T-cell (primary cell): Measurements from ENCODE around the gene DEPP1. TPM values are rescaled to one million over a fixed set of nuclear protein-coding genes. Genes with fewer than 3 reads are reported as not detected.

ENCODE experiments used
- ATAC-seq, 4 experiments: fragments of 200-7000 bp in 3 of 4; fragments of 150-1000 bp in 1 of 4; cut with Tn5 transposase; replicated peaks in 1 of 4; 1 replicate in 3 of 4; 2 replicates in 1 of 4; pipeline ENCODE4 v1.10.0; 2021; ENCODE audit warnings: moderate library complexity in 3 of 4, mild to moderate bottlenecking in 2 of 4, moderate number of reproducible peaks in 1 of 4
- CTCF ChIA-PET, 2 donors: fragments of 300-600 bp; sonication (Branson Sonifier 250); formaldehyde crosslinking; loops; one replicate each; lab custom pipeline; 2022; ENCODE audit warnings: antibody characterized with exemption in 2 of 2; lab: Charles Lee
- POLR2A ChIA-PET, 2 donors: fragments of 300-600 bp; sonication (Branson Sonifier 250); formaldehyde crosslinking; loops; one replicate each; lab custom pipeline; 2022; ENCODE audit warnings: antibody characterized with exemption in 2 of 2; lab: Charles Lee
- DNase-seq, 35 experiments: peaks; one replicate each; pipeline versions ENCODE4 v3.0.0 to v3.0.0-alpha.2; 2013 to 2023
- H3K27ac ChIP-seq: one replicate; pipeline ENCODE4 v1.5.1; 2013; ENCODE audit warnings: low read length
- H3K27me3 ChIP-seq, 2 experiments: replicated peaks in 1 of 2; 1 replicate in 1 of 2; 2 replicates in 1 of 2; pipeline versions ENCODE4 v1.6.1 to v1.7.0; 2013; ENCODE audit warnings: low read length in 1 of 2, mixed read lengths in 1 of 2; ENCODE audit not compliant: control insufficient read depth in 2 of 2, insufficient read depth in 2 of 2; ENCODE audit errors: extremely low read depth in 1 of 2
- H3K36me3 ChIP-seq, 2 donors: 1 replicate in 1 of 2; 2 replicates in 1 of 2; pipeline versions ENCODE4 v1.6.1 to v1.7.0; 2013; ENCODE audit warnings: low read length in 1 of 2; ENCODE audit not compliant: control insufficient read depth in 2 of 2, insufficient read depth in 1 of 2; ENCODE audit errors: extremely low read depth in 1 of 2
- H3K4me1 ChIP-seq, 2 experiments: 1 replicate in 1 of 2; 2 replicates in 1 of 2; pipeline versions ENCODE4 v1.6.1 to v1.7.0; 2013; ENCODE audit warnings: low read length in 2 of 2, mixed read lengths in 1 of 2; ENCODE audit not compliant: insufficient read depth in 2 of 2, control insufficient read depth in 1 of 2; ENCODE audit errors: extremely low read depth in 1 of 2
- H3K4me3 ChIP-seq, 2 donors: 1 replicate in 1 of 2; 2 replicates in 1 of 2; pipeline versions ENCODE4 v1.5.1 to v1.7.0; 2013; ENCODE audit warnings: mild to moderate bottlenecking in 2 of 2, low read length in 1 of 2, moderate library complexity in 1 of 2; ENCODE audit not compliant: control insufficient read depth in 1 of 2; ENCODE audit errors: extremely low read depth in 1 of 2
- H3K9me3 ChIP-seq: 2 replicates; pipeline ENCODE4 v1.7.0; 2013
- H3K27ac Mint-ChIP-seq, 2 donors: one replicate each; pipeline ENCODE4 v1.8.0; 2020 to 2021; ENCODE audit warnings: mild to moderate bottlenecking in 2 of 2, mixed read lengths in 2 of 2
- H3K27me3 Mint-ChIP-seq, 2 donors: one replicate each; pipeline ENCODE4 v1.8.0; 2021 to 2022; ENCODE audit warnings: mixed read lengths in 2 of 2
- H3K36me3 Mint-ChIP-seq: one replicate; pipeline ENCODE4 v1.8.0; 2021; ENCODE audit warnings: mixed read lengths
- H3K4me1 Mint-ChIP-seq, 3 donors: one replicate each; pipeline ENCODE4 v1.8.0; 2020 to 2022; ENCODE audit warnings: mixed read lengths in 3 of 3, mild to moderate bottlenecking in 1 of 3
- H3K4me3 Mint-ChIP-seq, 3 donors: one replicate each; pipeline ENCODE4 v1.8.0; 2020 to 2022; ENCODE audit warnings: mild to moderate bottlenecking in 3 of 3, mixed read lengths in 3 of 3, moderate library complexity in 3 of 3
- H3K9me3 Mint-ChIP-seq, 3 donors: one replicate each; pipeline ENCODE4 v1.8.0; 2020 to 2022; ENCODE audit warnings: mixed read lengths in 3 of 3
- WGBS: methylation state at CpG from one replicate; pipeline ENCODE4 v1.1.5; 2013; ENCODE audit warnings: missing lambda C conversion rate; ENCODE audit not compliant: insufficient coverage; 5-methylcytosine and 5-hydroxymethylcytosine counted together
- total RNA-seq, 35 experiments: library from RNA in 6 of 35; stranded (reverse) in 6 of 35; fragments of 120-200 nt in 1 of 35; gene quantifications; one replicate each; pipeline versions ENCODE4 v1.2.1 to v1.2.4 and lab custom pipeline; 2013 to 2026

Gene DEPP1
- total RNA-seq, 5 donors from 2014 or later (not counting 1 experiment from before 2014, with no cell fraction given): 0.30 to 0.66 (median 0.35) TPM; not detected in 2

DNA sequence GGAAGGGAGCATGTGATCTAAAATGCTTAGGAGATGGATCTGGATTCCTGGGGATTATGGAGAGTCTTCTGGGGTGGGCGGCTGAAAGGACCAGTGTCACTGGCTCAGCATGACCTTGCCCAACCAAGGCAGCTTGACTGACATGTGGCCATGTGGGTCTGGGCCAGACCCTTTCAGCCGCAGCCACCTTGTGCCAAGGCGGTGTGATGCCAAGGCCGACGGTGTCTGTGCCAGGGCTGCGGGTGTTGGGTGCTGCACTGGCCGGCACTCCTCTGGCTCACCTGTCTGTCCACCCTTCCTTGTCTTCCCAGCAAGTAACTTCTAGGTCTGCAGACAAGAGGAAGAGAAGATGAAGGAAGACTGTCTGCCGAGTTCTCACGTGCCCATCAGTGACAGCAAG lies 8.8 kb downstream of the DEPP1 start:
- WGBS: 100% methylated on average over 4 of the region's 9 CpGs
- ChIA-PET POLR2A (no interaction called here), CTCF (interaction anchor here in 1 of 2 donors (1.0 kb wide), 1 partner anchor 37 kb away, joined by 5 read pairs; no protein-coding TSS in a partner anchor)
- Histone ChIP-seq H3K27ac (no peak overlapping the region), H3K9me3 (no peaks in the 10 kb centered on the region), H3K4me3 (no peak overlapping the region), H3K4me1 (peaks cover 15 to 55% of the 10 kb centered on the region in 2 experiments), H3K36me3 (no peaks in the 10 kb centered on the region), H3K27me3 (peaks cover 0 to 5% of the 10 kb centered on the region in 2 experiments)
- Mint-ChIP-seq H3K4me1 (peaks cover 29 to 45% (median 33%) of the 10 kb centered on the region in 3 donors), H3K27ac (no peak overlapping the region), H3K27me3 (no peaks in the 10 kb centered on the region), H3K4me3 (no peak overlapping the region), H3K9me3 (no peaks in the 10 kb centered on the region), H3K36me3 (no peaks in the 10 kb centered on the region)
- DNase-seq: no peak
- ATAC-seq: no peak

DNA sequence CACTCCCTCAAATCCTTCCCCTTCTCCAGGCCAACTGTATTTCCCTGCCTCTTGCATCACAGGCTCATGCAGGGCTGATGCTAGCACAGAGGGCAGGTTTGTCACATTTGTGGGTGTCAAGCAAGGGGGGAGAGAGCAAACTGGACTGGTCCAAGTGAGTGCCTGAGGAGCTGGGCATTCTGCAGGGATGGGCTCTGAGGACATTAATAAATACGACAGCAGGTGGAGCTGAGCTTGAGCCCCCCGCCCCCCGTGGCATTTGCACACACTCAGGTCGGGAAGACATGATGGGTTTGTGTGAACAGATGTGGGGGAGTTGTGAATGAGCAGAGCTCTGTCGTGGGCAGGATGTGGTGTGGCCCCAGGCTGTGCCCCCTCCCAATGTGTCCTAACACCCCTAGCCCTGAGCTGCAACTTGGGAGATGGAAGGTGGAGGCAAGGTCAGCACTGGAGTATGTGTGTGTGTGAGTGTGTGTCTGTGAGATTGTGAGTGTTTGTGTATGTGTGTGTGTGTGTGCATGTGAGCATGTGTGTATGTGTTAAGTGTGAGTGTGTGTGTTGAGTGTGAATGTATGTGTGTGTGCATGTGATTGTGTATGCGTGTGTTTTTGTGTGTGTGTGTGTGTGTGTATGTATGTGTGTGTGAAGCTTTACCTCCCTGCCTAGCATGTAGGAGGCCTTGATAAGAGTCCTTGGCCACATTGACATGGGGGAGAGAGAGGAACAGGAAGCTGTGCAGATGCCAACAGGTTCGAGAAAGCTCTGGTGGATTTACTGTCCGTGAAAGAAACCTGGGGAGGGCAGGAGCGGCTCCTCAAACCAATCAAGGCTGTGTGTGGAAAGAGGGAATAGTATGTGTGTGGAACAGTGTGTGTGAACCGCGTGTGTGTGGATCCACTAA lies 9.9 kb downstream of the DEPP1 start:
- peak overlapping the region in 1 of 2 donors; percentile 7 for H3K27ac Mint-ChIP-seq
- Histone ChIP-seq H3K9me3 (no peaks in the 10 kb centered on the region), H3K27ac (peak overlapping the region; percentile 8), H3K27me3 (no peaks in the 10 kb centered on the region), H3K36me3 (no peaks in the 10 kb centered on the region), H3K4me1 (peaks cover 12 to 44% of the 10 kb centered on the region in 2 experiments), H3K4me3 (no peak overlapping the region)
- ATAC-seq: peak in 3 of 4 experiments; percentile 56 to 78 (median 66)
- ChIA-PET CTCF (interaction anchor here (0.6 to 0.7 kb wide), 2 partner anchors 36 to 1357 kb away, joined by 3 read pairs; no protein-coding TSS in a partner anchor), POLR2A (no interaction called here)
- WGBS: 44% methylated on average over 10 of the region's 11 CpGs
- H3K36me3 Mint-ChIP-seq: no peaks in the 10 kb centered on the region
- H3K9me3 Mint-ChIP-seq: no peaks in the 10 kb centered on the region
- peak in 26 of 35 experiments; percentile 20 to 60 (median 39) for DNase-seq
- no peaks in the 10 kb centered on the region for H3K27me3 Mint-ChIP-seq
- peak overlapping the region in 1 of 3 donors; percentile 0 for H3K4me3 Mint-ChIP-seq
- H3K4me1 Mint-ChIP-seq: peaks cover 22 to 38% (median 27%) of the 10 kb centered on the region in 3 donors

DNA sequence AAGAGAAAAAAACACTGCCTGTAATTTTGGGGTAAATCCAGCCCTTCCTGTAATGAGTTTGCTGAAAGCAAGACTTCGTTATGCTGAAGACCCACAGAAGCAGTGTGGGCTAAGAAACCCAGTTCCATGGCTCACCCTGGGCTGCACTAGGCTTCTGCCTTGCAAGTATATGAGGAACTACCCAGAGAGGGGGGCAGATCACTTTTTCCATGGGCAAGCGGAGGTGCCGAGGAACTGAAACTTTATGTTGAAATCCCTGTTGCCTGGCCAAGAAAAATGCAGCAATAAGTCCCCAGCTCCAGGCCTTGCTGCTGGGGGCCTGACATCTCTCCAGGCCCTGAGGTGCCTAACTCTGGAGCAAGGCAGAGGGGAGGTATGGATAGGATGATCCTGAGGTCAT lies 10.5 kb downstream of the DEPP1 start:
- H3K9me3 ChIP-seq: no peaks in the 10 kb centered on the region
- no peak overlapping the region for H3K4me3 ChIP-seq
- no peaks in the 10 kb centered on the region for H3K27me3 ChIP-seq
- Mint-ChIP-seq H3K27ac (peak overlapping the region; percentile 20 to 34), H3K4me3 (peak overlapping the region in 1 of 3 donors; percentile 0), H3K27me3 (no peaks in the 10 kb centered on the region), H3K36me3 (no peaks in the 10 kb centered on the region), H3K4me1 (peaks cover 22 to 33% (median 23%) of the 10 kb centered on the region in 3 donors), H3K9me3 (no peaks in the 10 kb centered on the region)
- ATAC-seq (peak in 1 of 4 experiments; percentile 40), DNase-seq (peak in 1 of 35 experiments; percentile 33)
- POLR2A ChIA-PET: no interaction called here
- 16% methylated on average over 2 of the region's 3 CpGs for WGBS
- CTCF ChIA-PET: no interaction called here
- peaks cover 12 to 37% of the 10 kb centered on the region in 2 experiments for H3K4me1 ChIP-seq
- no peaks in the 10 kb centered on the region for H3K36me3 ChIP-seq
- H3K27ac ChIP-seq: peak overlapping the region; percentile 8

DNA sequence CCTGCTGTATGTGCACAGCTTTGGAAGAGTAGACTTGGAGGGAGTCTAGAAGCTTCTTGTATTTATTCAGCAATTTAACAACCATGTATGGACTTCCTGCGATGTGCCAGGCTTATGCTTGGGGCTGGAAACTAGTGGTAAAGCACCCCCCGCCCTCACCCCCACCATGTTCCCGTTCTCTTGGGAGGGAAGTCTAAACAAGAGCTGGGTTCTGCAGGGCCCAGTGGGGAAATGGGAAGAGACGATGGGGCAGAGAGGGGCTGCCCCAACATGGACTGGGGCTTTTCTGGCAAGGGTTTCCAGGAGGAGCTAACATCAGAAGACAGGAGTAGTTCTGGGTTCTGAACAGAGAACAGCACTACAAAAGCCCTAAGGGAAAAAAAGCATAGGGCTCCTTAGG lies 11.0 kb downstream of the DEPP1 start:
- ChIA-PET CTCF (no interaction called here), POLR2A (no interaction called here)
- Histone ChIP-seq H3K4me1 (peaks cover 12 to 35% of the 10 kb centered on the region in 2 experiments), H3K27ac (peak overlapping the region; percentile 8), H3K27me3 (peaks cover 0 to 3% of the 10 kb centered on the region in 2 experiments), H3K4me3 (no peak overlapping the region), H3K9me3 (no peaks in the 10 kb centered on the region), H3K36me3 (no peaks in the 10 kb centered on the region)
- Mint-ChIP-seq H3K4me3 (peak overlapping the region in 1 of 3 donors; percentile 0), H3K27ac (peak overlapping the region in 1 of 2 donors; percentile 34), H3K36me3 (no peaks in the 10 kb centered on the region), H3K4me1 (peaks cover 22 to 33% (median 23%) of the 10 kb centered on the region in 3 donors), H3K9me3 (no peaks in the 10 kb centered on the region), H3K27me3 (peaks cover 0 to 3% of the 10 kb centered on the region in 2 donors)
- no peak for ATAC-seq
- no peak for DNase-seq
- WGBS: 71% methylated on average over 1 of the region's 4 CpGs

DNA sequence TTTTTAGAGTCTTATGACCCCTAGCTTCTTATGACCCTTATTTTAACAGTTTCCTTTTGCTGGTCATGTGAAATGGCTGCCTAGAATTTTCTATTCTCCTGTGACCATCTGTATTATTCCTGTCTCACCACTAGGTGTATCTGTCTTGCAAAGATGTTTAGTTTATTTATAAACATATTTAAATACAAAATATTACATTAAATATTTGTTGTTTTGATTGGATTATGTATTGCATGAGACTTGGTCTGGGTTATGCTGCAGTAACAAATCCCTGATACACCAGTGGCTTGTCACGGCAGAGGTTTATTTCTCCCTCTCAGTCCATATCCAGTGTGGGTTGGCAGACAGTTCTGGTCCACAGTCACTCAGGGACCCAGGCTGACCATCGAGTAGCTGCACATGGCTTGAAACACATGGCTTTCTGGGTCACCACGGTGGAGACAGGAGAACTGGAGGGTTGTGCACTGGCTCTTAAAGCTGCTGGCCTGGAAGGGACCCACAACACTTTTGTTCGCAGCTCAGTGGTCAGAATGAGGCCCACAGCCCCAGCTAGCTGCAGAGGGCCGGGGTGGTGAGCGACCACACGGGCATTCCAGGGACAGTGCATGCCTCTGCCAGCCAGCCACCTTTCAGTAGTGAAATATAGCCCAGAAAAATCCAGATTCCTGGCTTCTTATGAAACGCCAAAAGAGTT lies 11.6 kb downstream of the DEPP1 start:
- Histone ChIP-seq H3K27ac (no peak overlapping the region), H3K27me3 (peaks cover 0 to 3% of the 10 kb centered on the region in 2 experiments), H3K4me3 (no peak overlapping the region), H3K36me3 (no peaks in the 10 kb centered on the region), H3K4me1 (peaks cover 12 to 35% of the 10 kb centered on the region in 2 experiments), H3K9me3 (no peaks in the 10 kb centered on the region)
- Mint-ChIP-seq H3K36me3 (no peaks in the 10 kb centered on the region), H3K27me3 (peaks cover 0 to 4% of the 10 kb centered on the region in 2 donors), H3K4me1 (peaks cover 22 to 33% (median 23%) of the 10 kb centered on the region in 3 donors), H3K4me3 (no peak overlapping the region), H3K27ac (no peak overlapping the region), H3K9me3 (no peaks in the 10 kb centered on the region)
- WGBS: 88% methylated on average over 6 of the region's 8 CpGs
- CTCF ChIA-PET: no interaction called here
- POLR2A ChIA-PET: no interaction called here
- DNase-seq: no peak
- no peak for ATAC-seq
